ENCODE data around the gene ZNF606. TPM values are rescaled to one million over a fixed set of nuclear protein-coding genes. Genes with fewer than 3 reads are reported as not detected.

The ZNF606 gene
- total RNA-seq, 1 donor, result 16.3 TPM

DNA sequence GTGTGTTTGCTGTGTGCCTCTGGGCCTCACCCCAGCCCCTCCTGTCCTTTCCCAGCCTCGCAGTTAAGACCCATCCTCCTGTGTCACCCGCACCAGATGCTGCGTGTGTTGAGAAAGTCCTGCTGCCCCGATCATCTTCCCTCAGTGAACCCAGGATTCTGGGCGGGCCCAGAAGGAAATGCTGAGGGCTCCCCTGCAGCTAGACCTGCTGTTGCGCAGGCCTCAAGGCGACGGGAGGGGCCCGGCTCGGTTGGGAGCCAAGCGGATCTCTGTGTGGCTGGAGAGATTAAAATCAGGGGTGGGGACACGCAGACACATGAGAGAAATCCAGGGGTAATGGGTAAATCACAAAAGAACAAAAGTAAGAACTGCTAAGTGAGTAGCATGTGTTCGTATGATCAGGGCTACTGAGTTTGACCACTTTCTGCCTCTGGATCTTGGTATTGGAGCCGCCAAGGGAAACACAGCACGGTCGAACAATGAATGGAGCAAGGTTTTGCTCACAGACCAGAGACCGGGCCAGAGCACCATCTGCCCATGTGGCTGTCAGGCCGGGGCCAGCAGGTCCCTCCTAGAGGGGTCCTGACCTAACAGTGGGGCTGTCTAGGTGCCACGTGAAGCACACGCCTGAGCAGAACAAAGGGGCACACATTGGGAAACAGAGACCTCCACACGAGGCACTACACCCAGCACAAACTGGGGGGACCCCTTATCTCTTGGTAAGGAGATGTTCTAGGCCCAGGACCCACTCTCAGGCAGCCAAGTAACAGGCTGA is 38.3 kb upstream of the ZNF606 start:
- H3K4me2 ChIP-seq (ENCODE audit: insufficient read depth, low read length), result no peak overlapping the region
- no peak overlapping the region for H3K4me3 ChIP-seq (ENCODE audit: insufficient read depth, low read length)
- H2AFZ ChIP-seq (ENCODE audit: low read length), result no peak overlapping the region
- no peaks in the 10 kb centered on the region for H3K4me1 ChIP-seq (ENCODE audit: insufficient read depth, low read length)
- no peaks in the 10 kb centered on the region for H3K27me3 ChIP-seq (ENCODE audit: insufficient read depth, low read length)
- H3K27ac ChIP-seq (ENCODE audit: low read depth, low read length), result no peak overlapping the region
- no peaks in the 10 kb centered on the region for H4K20me1 ChIP-seq (ENCODE audit: insufficient read depth, low read length)
- H3K79me2 ChIP-seq (ENCODE audit: insufficient read depth, low read length), result no peaks in the 10 kb centered on the region
- H3K36me3 ChIP-seq (ENCODE audit: insufficient read depth, low read length), result no peaks in the 10 kb centered on the region
- DNase-seq (ENCODE audit: insufficient read length, low spot score, missing footprints), result peak; percentile 73
- no peaks in the 10 kb centered on the region for H3K9me3 ChIP-seq (ENCODE audit: low read depth, low read length)
- TF ChIP-seq, protein P1, sequence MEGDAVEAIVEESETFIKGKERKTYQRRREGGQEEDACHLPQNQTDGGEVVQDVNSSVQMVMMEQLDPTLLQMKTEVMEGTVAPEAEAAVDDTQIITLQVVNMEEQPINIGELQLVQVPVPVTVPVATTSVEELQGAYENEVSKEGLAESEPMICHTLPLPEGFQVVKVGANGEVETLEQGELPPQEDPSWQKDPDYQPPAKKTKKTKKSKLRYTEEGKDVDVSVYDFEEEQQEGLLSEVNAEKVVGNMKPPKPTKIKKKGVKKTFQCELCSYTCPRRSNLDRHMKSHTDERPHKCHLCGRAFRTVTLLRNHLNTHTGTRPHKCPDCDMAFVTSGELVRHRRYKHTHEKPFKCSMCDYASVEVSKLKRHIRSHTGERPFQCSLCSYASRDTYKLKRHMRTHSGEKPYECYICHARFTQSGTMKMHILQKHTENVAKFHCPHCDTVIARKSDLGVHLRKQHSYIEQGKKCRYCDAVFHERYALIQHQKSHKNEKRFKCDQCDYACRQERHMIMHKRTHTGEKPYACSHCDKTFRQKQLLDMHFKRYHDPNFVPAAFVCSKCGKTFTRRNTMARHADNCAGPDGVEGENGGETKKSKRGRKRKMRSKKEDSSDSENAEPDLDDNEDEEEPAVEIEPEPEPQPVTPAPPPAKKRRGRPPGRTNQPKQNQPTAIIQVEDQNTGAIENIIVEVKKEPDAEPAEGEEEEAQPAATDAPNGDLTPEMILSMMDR (IDR thresholded peaks at IDR 0.05; ENCODE audit: extremely low read depth, low read depth, low read length), result no peak

DNA sequence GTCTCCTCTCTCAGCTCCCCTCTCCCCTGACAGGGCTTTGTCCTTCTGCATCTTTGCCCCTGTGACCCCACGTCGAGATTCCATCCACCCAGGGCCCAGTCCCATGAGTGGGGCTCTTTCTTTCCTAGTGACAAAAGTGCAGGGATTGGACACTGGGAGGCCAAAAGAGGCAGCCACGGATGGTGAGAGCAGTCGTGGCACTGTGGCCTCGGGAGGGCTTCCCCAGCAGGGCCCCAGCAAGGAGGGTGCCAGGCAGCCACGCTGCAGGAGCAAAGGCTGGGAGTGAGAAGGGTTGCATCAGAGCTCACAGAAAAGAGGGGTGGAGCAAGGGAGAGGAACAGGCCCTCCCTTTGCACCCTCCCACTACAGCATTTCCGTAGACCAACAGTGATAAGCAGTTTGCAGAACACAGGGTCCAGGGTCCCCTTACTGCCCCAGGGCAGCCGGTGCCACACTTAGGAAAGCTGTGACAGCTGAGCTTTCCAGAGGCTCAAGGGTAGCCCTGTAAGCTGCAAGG is 36.1 kb upstream of the ZNF606 start:
- H3K27me3 ChIP-seq (ENCODE audit: insufficient read depth, low read length), result no peaks in the 10 kb centered on the region
- H3K79me2 ChIP-seq (ENCODE audit: insufficient read depth, low read length), result no peaks in the 10 kb centered on the region
- no peak overlapping the region for H3K4me2 ChIP-seq (ENCODE audit: insufficient read depth, low read length)
- TF ChIP-seq, protein P1 (IDR thresholded peaks at IDR 0.05; ENCODE audit: extremely low read depth, low read depth, low read length), result no peak
- no peaks in the 10 kb centered on the region for H3K9me3 ChIP-seq (ENCODE audit: low read depth, low read length)
- no peak overlapping the region for H3K27ac ChIP-seq (ENCODE audit: low read depth, low read length)
- H3K36me3 ChIP-seq (ENCODE audit: insufficient read depth, low read length), result no peaks in the 10 kb centered on the region
- H2AFZ ChIP-seq (ENCODE audit: low read length), result no peak overlapping the region
- no peaks in the 10 kb centered on the region for H4K20me1 ChIP-seq (ENCODE audit: insufficient read depth, low read length)
- no peaks in the 10 kb centered on the region for H3K4me1 ChIP-seq (ENCODE audit: insufficient read depth, low read length)
- DNase-seq (ENCODE audit: insufficient read length, low spot score, missing footprints), result no peak
- no peak overlapping the region for H3K4me3 ChIP-seq (ENCODE audit: insufficient read depth, low read length)

DNA sequence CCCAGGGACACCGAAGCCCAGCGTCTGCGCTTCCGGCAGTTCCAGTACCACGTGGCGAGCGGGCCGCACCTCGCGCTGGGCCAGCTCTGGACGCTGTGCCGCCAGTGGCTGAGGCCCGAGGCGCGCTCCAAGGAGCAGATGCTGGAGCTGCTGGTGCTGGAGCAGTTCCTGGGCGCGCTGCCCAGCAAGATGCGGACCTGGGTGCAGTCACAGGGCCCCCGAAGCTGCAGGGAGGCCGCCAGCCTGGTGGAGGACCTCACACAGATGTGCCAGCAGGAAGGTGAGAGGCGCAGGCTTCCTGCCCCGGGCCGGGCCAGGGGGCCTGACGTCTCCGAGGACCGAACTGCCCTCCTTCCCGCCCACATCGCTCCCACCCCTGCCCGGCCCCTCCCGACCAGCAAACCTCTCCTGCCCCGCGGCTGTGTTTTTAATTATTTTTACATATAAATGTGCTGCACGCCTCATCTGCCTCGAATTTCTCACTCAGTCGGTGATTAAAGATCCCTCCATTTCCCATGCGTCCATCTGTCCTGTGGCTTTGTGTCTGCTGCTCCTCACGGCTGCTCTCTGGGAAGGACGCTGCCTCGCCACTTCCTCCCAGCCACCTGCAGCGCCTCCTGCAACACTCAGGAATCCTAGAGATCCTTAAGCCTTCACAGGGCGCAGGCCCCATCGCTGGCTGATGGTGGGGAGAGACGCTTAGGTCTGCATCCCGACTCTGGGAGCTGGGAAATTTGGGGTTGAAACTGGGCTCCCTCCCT is 35.5 kb upstream of the ZNF606 start:
- H3K9me3 ChIP-seq (ENCODE audit: low read depth, low read length), result no peaks in the 10 kb centered on the region
- no peak overlapping the region for H2AFZ ChIP-seq (ENCODE audit: low read length)
- no peak overlapping the region for H3K4me3 ChIP-seq (ENCODE audit: insufficient read depth, low read length)
- H3K36me3 ChIP-seq (ENCODE audit: insufficient read depth, low read length), result no peaks in the 10 kb centered on the region
- no peaks in the 10 kb centered on the region for H3K4me1 ChIP-seq (ENCODE audit: insufficient read depth, low read length)
- TF ChIP-seq, protein P1 (IDR thresholded peaks at IDR 0.05; ENCODE audit: extremely low read depth, low read depth, low read length), result no peak
- peak; percentile 80 for DNase-seq (ENCODE audit: insufficient read length, low spot score, missing footprints)
- no peak overlapping the region for H3K4me2 ChIP-seq (ENCODE audit: insufficient read depth, low read length)
- H4K20me1 ChIP-seq (ENCODE audit: insufficient read depth, low read length), result no peaks in the 10 kb centered on the region
- H3K79me2 ChIP-seq (ENCODE audit: insufficient read depth, low read length), result no peaks in the 10 kb centered on the region
- H3K27ac ChIP-seq (ENCODE audit: low read depth, low read length), result no peak overlapping the region
- no peaks in the 10 kb centered on the region for H3K27me3 ChIP-seq (ENCODE audit: insufficient read depth, low read length)

DNA sequence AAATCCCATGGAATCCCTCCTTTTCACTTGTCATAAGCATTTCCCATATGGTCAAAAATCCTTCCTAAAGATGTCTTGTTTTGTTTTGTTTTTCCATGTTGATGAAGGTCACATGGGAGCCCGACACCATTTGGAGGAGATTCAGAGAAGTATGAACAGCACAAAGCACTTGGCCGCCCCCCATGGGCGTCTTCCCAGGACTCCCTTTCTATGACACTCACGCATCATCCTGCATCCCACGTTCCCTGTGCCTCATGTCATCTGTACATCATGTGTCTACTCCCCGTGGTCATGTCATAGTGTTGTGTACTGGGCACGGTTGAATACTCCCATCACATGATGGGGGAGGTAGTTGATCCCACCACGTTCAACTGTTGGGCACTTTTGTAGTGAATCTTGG is 33.2 kb upstream of the ZNF606 start:
- Histone ChIP-seq H3K36me3 (ENCODE audit: insufficient read depth, low read length) (no peaks in the 10 kb centered on the region), H4K20me1 (ENCODE audit: insufficient read depth, low read length) (no peaks in the 10 kb centered on the region), H2AFZ (ENCODE audit: low read length) (no peak overlapping the region), H3K4me1 (ENCODE audit: insufficient read depth, low read length) (no peaks in the 10 kb centered on the region), H3K9me3 (ENCODE audit: low read depth, low read length) (no peaks in the 10 kb centered on the region), H3K27ac (ENCODE audit: low read depth, low read length) (no peak overlapping the region), H3K4me3 (ENCODE audit: insufficient read depth, low read length) (no peak overlapping the region), H3K4me2 (ENCODE audit: insufficient read depth, low read length) (no peak overlapping the region), H3K27me3 (ENCODE audit: insufficient read depth, low read length) (no peaks in the 10 kb centered on the region), H3K79me2 (ENCODE audit: insufficient read depth, low read length) (no peaks in the 10 kb centered on the region)
- DNase-seq (ENCODE audit: insufficient read length, low spot score, missing footprints), result peak; percentile 69
- TF ChIP-seq, protein P1 (IDR thresholded peaks at IDR 0.05; ENCODE audit: extremely low read depth, low read depth, low read length), result no peak

Data from osteoblast (primary cell).